ENCODE data around the gene LTN1. TPM values are rescaled to one million over a fixed set of nuclear protein-coding genes. Genes with fewer than 3 reads are reported as not detected.
"Not testable (repeated sequence)": the region's sequence is repeated elsewhere in the genome, so short reads cannot be mapped to it uniquely, and the experiment has no call there.

The LTN1 gene
- total RNA-seq, 2 donors from 2014 or later = 15.2 to 20.0 TPM

- Histone ChIP-seq H3K36me3 (replicated peaks in 1 of 2; ENCODE audit: insufficient read depth in 1 of 2, low read depth in 2 of 2) (peaks cover 0 to 17% of the 10 kb centered on the region in 2 donors), H3K4me1 (no peaks in the 10 kb centered on the region), H3K27ac (no peak overlapping the region), H3K9me3 (no peaks in the 10 kb centered on the region), H3K4me3 (no peak overlapping the region), H3K27me3 (no peaks in the 10 kb centered on the region)
- TF ChIP-seq CTCF (IDR thresholded peaks at IDR 0.05) (no peak), POLR2A (IDR thresholded peaks at IDR 0.05) (no peak)
- ATAC-seq (no peak), DNase-seq (no peak)
- intact Hi-C loops (cut with DNase I) = no loop called here
- 76 to 93% methylated on average over 2 of the region's 2 CpGs for WGBS, 2 donors
Observed at GRCh38 chr21:28938726-28939125, 54.0 kb downstream of the LTN1 start.

GRCh38 chr21:28937737-28938136 is 54.9 kb downstream of the LTN1 start:
- no peak for ATAC-seq
- Histone ChIP-seq H3K27ac (no peak overlapping the region), H3K4me3 (no peak overlapping the region), H3K9me3 (no peaks in the 10 kb centered on the region), H3K36me3 (replicated peaks in 1 of 2; ENCODE audit: insufficient read depth in 1 of 2, low read depth in 2 of 2) (peaks cover 0 to 12% of the 10 kb centered on the region in 2 donors), H3K27me3 (no peaks in the 10 kb centered on the region), H3K4me1 (no peaks in the 10 kb centered on the region)
- no peak for DNase-seq
- intact Hi-C loops (cut with DNase I) = no loop called here
- 47 to 52% methylated on average over 2 of the region's 2 CpGs for WGBS, 2 donors
- TF ChIP-seq CTCF (IDR thresholded peaks at IDR 0.05) = no peak
- TF ChIP-seq POLR2A (IDR thresholded peaks at IDR 0.05) = no peak

GRCh38 chr21:28936721-28937120 is 56.0 kb downstream of the LTN1 start:
- H3K27me3 ChIP-seq = no peaks in the 10 kb centered on the region
- WGBS, 2 donors = 94 to 97% methylated on average over 2 of the region's 2 CpGs
- DNase-seq = no peak
- TF ChIP-seq CTCF (IDR thresholded peaks at IDR 0.05) = no peak
- TF ChIP-seq POLR2A (IDR thresholded peaks at IDR 0.05) = no peak
- no peak overlapping the region for H3K27ac ChIP-seq
- H3K9me3 ChIP-seq = no peaks in the 10 kb centered on the region
- peaks cover 0 to 6% of the 10 kb centered on the region in 2 donors for H3K36me3 ChIP-seq (replicated peaks in 1 of 2; ENCODE audit: insufficient read depth in 1 of 2, low read depth in 2 of 2)
- peaks cover 4% of the 10 kb centered on the region for H3K4me1 ChIP-seq
- H3K4me3 ChIP-seq = no peak overlapping the region
- intact Hi-C loops (cut with DNase I) = no loop called here
- ATAC-seq = no peak

- H3K4me3 ChIP-seq = no peak overlapping the region
- intact Hi-C loops (cut with DNase I) = no loop called here
- 82 to 83% methylated on average over 1 of the region's 1 CpG for WGBS, 2 donors
- ATAC-seq = no peak
- no peaks in the 10 kb centered on the region for H3K9me3 ChIP-seq
- TF ChIP-seq CTCF (IDR thresholded peaks at IDR 0.05) (no peak), POLR2A (IDR thresholded peaks at IDR 0.05) (no peak)
- no peak overlapping the region for H3K27ac ChIP-seq
- no peak for DNase-seq
- no peaks in the 10 kb centered on the region for H3K27me3 ChIP-seq
- H3K4me1 ChIP-seq = peaks cover 4% of the 10 kb centered on the region
- peaks cover 0 to 6% of the 10 kb centered on the region in 2 donors for H3K36me3 ChIP-seq (replicated peaks in 1 of 2; ENCODE audit: insufficient read depth in 1 of 2, low read depth in 2 of 2)
Observed at GRCh38 chr21:28936036-28936435, 56.6 kb downstream of the LTN1 start.

GRCh38 chr21:28932717-28933116 is 60.0 kb downstream of the LTN1 start:
- no peak for TF ChIP-seq POLR2A (IDR thresholded peaks at IDR 0.05)
- TF ChIP-seq CTCF (IDR thresholded peaks at IDR 0.05) = no peak
- intact Hi-C loops (cut with DNase I) = no loop called here
- H3K4me1 ChIP-seq = peaks cover 4% of the 10 kb centered on the region
- DNase-seq (no peak), ATAC-seq (no peak)
- peaks cover 0 to 8% of the 10 kb centered on the region in 2 donors for H3K36me3 ChIP-seq (replicated peaks in 1 of 2; ENCODE audit: insufficient read depth in 1 of 2, low read depth in 2 of 2)
- 38 to 43% methylated on average over 2 of the region's 2 CpGs for WGBS, 2 donors
- H3K27ac ChIP-seq = no peak overlapping the region
- H3K4me3 ChIP-seq = no peak overlapping the region
- H3K27me3 ChIP-seq = no peaks in the 10 kb centered on the region
- H3K9me3 ChIP-seq = no peaks in the 10 kb centered on the region

GRCh38 chr21:28931708-28932372 is 60.8 kb downstream of the LTN1 start:
- H3K36me3 ChIP-seq (replicated peaks in 1 of 2; ENCODE audit: insufficient read depth in 1 of 2, low read depth in 2 of 2); DNase-seq; H3K4me1 ChIP-seq; intact Hi-C loops (cut with DNase I); H3K4me3 ChIP-seq; H3K27ac ChIP-seq; H3K9me3 ChIP-seq; ATAC-seq; H3K27me3 ChIP-seq: not testable (repeated sequence)
- WGBS, 2 donors = 97% methylated on average over 6 of the region's 6 CpGs

Measured in body of pancreas (tissue), 4 donors.